Gastrocnemius medialis (tissue), 4 donors: ENCODE results near the gene SHQ1.

Experiments used
- CTCF ChIP-seq, 5 experiments: fragments of 450-650 bp in 3 of 5; fragments of 200-600 bp in 2 of 5; sonication (generic) in 2 of 5; IDR thresholded peaks in 4 of 5; conservative IDR thresholded peaks in 1 of 5; 1 replicate in 4 of 5; 2 replicates in 1 of 5; pipeline ENCODE4 v1.5.1; 2016 to 2019; ENCODE audit warnings: antibody characterized with exemption in 5 of 5, mild to moderate bottlenecking in 3 of 5, moderate library complexity in 3 of 5
- POLR2A ChIP-seq, 2 donors: fragments of 450-650 bp; IDR thresholded peaks; one replicate each; pipeline ENCODE4 v1.6.1; 2017; ENCODE audit warnings: antibody characterized with exemption in 2 of 2, mild to moderate bottlenecking in 2 of 2, moderate library complexity in 2 of 2

- TF ChIP-seq POLR2A (IDR thresholded peaks at IDR 0.05) (no peak), CTCF (IDR thresholded peaks at IDR 0.05 in 4 of 5, conservative IDR thresholded peaks at IDR 0.05 in 1 of 5) (no peak)
These were observed 91.3 kb downstream of the SHQ1 start for GRCh38 chr3:72756900-72757299.
